Activated naive CD4-positive, alpha-beta T cell treated with anti-CD3 and anti-CD28 coated beads, Interleukin-2, amount 50 U/mL, for 24 hours (primary cell): ENCODE measurements around the gene KAZN.

Experiments used
- H3K27ac Mint-ChIP-seq: one replicate; pipeline ENCODE4 v1.8.0; 2021; ENCODE audit warnings: mild to moderate bottlenecking, mixed read lengths
- H3K27me3 Mint-ChIP-seq: one replicate; pipeline ENCODE4 v1.8.0; 2021; ENCODE audit warnings: mixed read lengths
- H3K36me3 Mint-ChIP-seq: one replicate; pipeline ENCODE4 v1.8.0; 2021; ENCODE audit warnings: mixed read lengths
- H3K4me1 Mint-ChIP-seq: one replicate; pipeline ENCODE4 v1.8.0; 2021; ENCODE audit warnings: mixed read lengths
- H3K4me3 Mint-ChIP-seq: one replicate; pipeline ENCODE4 v1.8.0; 2021; ENCODE audit warnings: mild to moderate bottlenecking, mixed read lengths
- H3K9me3 Mint-ChIP-seq: one replicate; pipeline ENCODE4 v1.8.0; 2021; ENCODE audit warnings: mixed read lengths

The KAZN gene

GRCh38 chr1:15155888-15156741 is 557.6 kb downstream of the KAZN start:
- H3K9me3 Mint-ChIP-seq: no peaks in the 10 kb centered on the region
- H3K4me1 Mint-ChIP-seq: peaks cover 35% of the 10 kb centered on the region
- peak overlapping the region; percentile 57 for H3K4me3 Mint-ChIP-seq
- H3K27me3 Mint-ChIP-seq: peaks cover 15% of the 10 kb centered on the region
- H3K27ac Mint-ChIP-seq: no peak overlapping the region
- no peaks in the 10 kb centered on the region for H3K36me3 Mint-ChIP-seq

GRCh38 chr1:15156807-15157380 is 558.4 kb downstream of the KAZN start:
- no peak overlapping the region for H3K27ac Mint-ChIP-seq
- peak overlapping the region; percentile 52 for H3K4me3 Mint-ChIP-seq
- no peaks in the 10 kb centered on the region for H3K36me3 Mint-ChIP-seq
- peaks cover 13% of the 10 kb centered on the region for H3K27me3 Mint-ChIP-seq
- no peaks in the 10 kb centered on the region for H3K9me3 Mint-ChIP-seq
- H3K4me1 Mint-ChIP-seq: peaks cover 35% of the 10 kb centered on the region

GRCh38 chr1:15157524-15158399 is 559.3 kb downstream of the KAZN start:
- peaks cover 29% of the 10 kb centered on the region for H3K4me1 Mint-ChIP-seq
- no peaks in the 10 kb centered on the region for H3K9me3 Mint-ChIP-seq
- no peak overlapping the region for H3K4me3 Mint-ChIP-seq
- no peaks in the 10 kb centered on the region for H3K36me3 Mint-ChIP-seq
- no peak overlapping the region for H3K27ac Mint-ChIP-seq
- peaks cover 10% of the 10 kb centered on the region for H3K27me3 Mint-ChIP-seq

GRCh38 chr1:15158506-15159165 is 560.2 kb downstream of the KAZN start:
- no peaks in the 10 kb centered on the region for H3K9me3 Mint-ChIP-seq
- H3K27me3 Mint-ChIP-seq: peaks cover 10% of the 10 kb centered on the region
- H3K4me3 Mint-ChIP-seq: no peak overlapping the region
- no peaks in the 10 kb centered on the region for H3K36me3 Mint-ChIP-seq
- no peak overlapping the region for H3K27ac Mint-ChIP-seq
- H3K4me1 Mint-ChIP-seq: peaks cover 29% of the 10 kb centered on the region

- Mint-ChIP-seq H3K4me1 (peaks cover 27% of the 10 kb centered on the region), H3K4me3 (no peak overlapping the region), H3K27ac (no peak overlapping the region), H3K27me3 (peaks cover 9% of the 10 kb centered on the region), H3K36me3 (no peaks in the 10 kb centered on the region), H3K9me3 (no peaks in the 10 kb centered on the region)
Observed at GRCh38 chr1:15159166-15159555, 560.7 kb downstream of the KAZN start.

GRCh38 chr1:15160626-15161025 is 562.1 kb downstream of the KAZN start:
- Mint-ChIP-seq H3K27me3 (peaks cover 6% of the 10 kb centered on the region), H3K36me3 (no peaks in the 10 kb centered on the region), H3K4me3 (no peak overlapping the region), H3K9me3 (no peaks in the 10 kb centered on the region), H3K27ac (no peak overlapping the region), H3K4me1 (peaks cover 16% of the 10 kb centered on the region)

GRCh38 chr1:15167386-15167785 is 568.9 kb downstream of the KAZN start:
- Mint-ChIP-seq H3K4me1 (peaks cover 3% of the 10 kb centered on the region), H3K4me3 (no peak overlapping the region), H3K36me3 (no peaks in the 10 kb centered on the region), H3K9me3 (no peaks in the 10 kb centered on the region), H3K27me3 (peaks cover 2% of the 10 kb centered on the region), H3K27ac (no peak overlapping the region)
